ENCODE results near the gene VRK1. TPM values are rescaled to one million over a fixed set of nuclear protein-coding genes. Genes with fewer than 3 reads are reported as not detected.

The VRK1 gene
- total RNA-seq, 1 donor from 2014 or later, result 24.1 TPM

GRCh38 chr14:96826818-96827217, 29.6 kb downstream of the VRK1 start:
- no peak for DNase-seq (ENCODE audit: low spot score)

GRCh38 chr14:96827290-96827689, 30.1 kb downstream of the VRK1 start:
- no peak for DNase-seq (ENCODE audit: low spot score)

GRCh38 chr14:96829791-96830190, 32.6 kb downstream of the VRK1 start:
- no peak for DNase-seq (ENCODE audit: low spot score)

- DNase-seq (ENCODE audit: low spot score), result no peak
Measured at GRCh38 chr14:96830946-96831345, 33.8 kb downstream of the VRK1 start.

- no peak for DNase-seq (ENCODE audit: low spot score)
Measured at GRCh38 chr14:96832351-96832750, 35.2 kb downstream of the VRK1 start.

- DNase-seq (ENCODE audit: low spot score), result no peak
Measured at GRCh38 chr14:96838449-96838848, 41.3 kb downstream of the VRK1 start.

- no peak for DNase-seq (ENCODE audit: low spot score)
Measured at GRCh38 chr14:96839251-96839650, 42.1 kb downstream of the VRK1 start.

GRCh38 chr14:96843137-96843536, 46.0 kb downstream of the VRK1 start:
- DNase-seq (ENCODE audit: low spot score), result no peak

- no peak for DNase-seq (ENCODE audit: low spot score)
Measured at GRCh38 chr14:96844857-96845570, 47.8 kb downstream of the VRK1 start.

GRCh38 chr14:96847451-96847850, 50.3 kb downstream of the VRK1 start:
- DNase-seq (ENCODE audit: low spot score), result no peak

GRCh38 chr14:96848011-96848410, 50.8 kb downstream of the VRK1 start:
- DNase-seq (ENCODE audit: low spot score), result no peak

GRCh38 chr14:96849733-96850132, 52.6 kb downstream of the VRK1 start:
- DNase-seq (ENCODE audit: low spot score), result no peak

- no peak for DNase-seq (ENCODE audit: low spot score)
Measured at GRCh38 chr14:96851694-96852381, 54.7 kb downstream of the VRK1 start.

GRCh38 chr14:96852823-96853422, 55.7 kb downstream of the VRK1 start:
- DNase-seq (ENCODE audit: low spot score), result peak; percentile 59

GRCh38 chr14:96858643-96859042, 61.5 kb downstream of the VRK1 start:
- DNase-seq (ENCODE audit: low spot score), result no peak

- DNase-seq (ENCODE audit: low spot score), result no peak
Measured at GRCh38 chr14:96861568-96862310, 64.6 kb downstream of the VRK1 start.

- DNase-seq (ENCODE audit: low spot score), result no peak
Measured at GRCh38 chr14:96863327-96863985, 66.3 kb downstream of the VRK1 start.

- DNase-seq (ENCODE audit: low spot score), result no peak
Measured at GRCh38 chr14:96863986-96864330, 66.8 kb downstream of the VRK1 start.

GRCh38 chr14:96867634-96868033, 70.5 kb downstream of the VRK1 start:
- DNase-seq (ENCODE audit: low spot score), result no peak

GRCh38 chr14:96874127-96874526, 76.9 kb downstream of the VRK1 start:
- DNase-seq (ENCODE audit: low spot score), result no peak

GRCh38 chr14:96876747-96877146, 79.6 kb downstream of the VRK1 start:
- DNase-seq (ENCODE audit: low spot score), result no peak

- no peak for DNase-seq (ENCODE audit: low spot score)
Measured at GRCh38 chr14:96881713-96882112, 84.5 kb downstream of the VRK1 start.

Measured in umbilical cord (tissue), 2 donors.